Right atrium auricular region (tissue), 2 donors: ENCODE measurements around the gene RAD51B. TPM values are rescaled to one million over a fixed set of nuclear protein-coding genes. Genes with fewer than 3 reads are reported as not detected.

ENCODE experiments used
- DNase-seq: peaks from one replicate; pipeline ENCODE4 v3.0.0-alpha.2; 2019; ENCODE audit warnings: low spot score
- H3K27ac ChIP-seq, 2 donors: fragments of 200-600 bp; sonication (generic); 1 replicate in 1 of 2; 2 replicates in 1 of 2; pipeline ENCODE4 v1.5.1; 2016 to 2019
- H3K27me3 ChIP-seq, 2 donors: fragments of 200-600 bp; sonication (generic); one replicate each; pipeline versions ENCODE4 v1.5.1 to v1.6.0; 2017 to 2019
- H3K36me3 ChIP-seq: fragments of 200-600 bp; sonication (generic); one replicate; pipeline ENCODE4 v1.5.1; 2016
- H3K4me1 ChIP-seq, 2 donors: fragments of 200-600 bp; sonication (generic); one replicate each; pipeline versions ENCODE4 v1.5.1 to v1.6.0; 2017 to 2019
- H3K4me3 ChIP-seq, 2 donors: fragments of 200-600 bp; sonication (generic); 1 replicate in 1 of 2; 2 replicates in 1 of 2; pipeline ENCODE4 v1.5.1; 2017 to 2019; ENCODE audit warnings: mild to moderate bottlenecking in 1 of 2, moderate library complexity in 1 of 2
- H3K9me3 ChIP-seq, 2 donors: fragments of 200-600 bp; sonication (generic); one replicate each; pipeline ENCODE4 v1.5.1; 2019
- total RNA-seq, 2 donors: library from RNA; depleted of rRNA; stranded (reverse); fragments of >200 nt; gene quantifications; one replicate each; pipeline ENCODE4 v1.1.0, GENCODE V29; 2016
- TF ChIP-seq, protein P1 (sequence below), 2 donors: fragments of 200-600 bp; sonication (generic); IDR thresholded peaks; one replicate each; pipeline ENCODE4 v1.5.1; 2019; ENCODE audit warnings: antibody characterized with exemption in 2 of 2

RAD51B gene
- total RNA-seq, 2 donors from 2014 or later = 1.2 to 1.5 TPM

DNA sequence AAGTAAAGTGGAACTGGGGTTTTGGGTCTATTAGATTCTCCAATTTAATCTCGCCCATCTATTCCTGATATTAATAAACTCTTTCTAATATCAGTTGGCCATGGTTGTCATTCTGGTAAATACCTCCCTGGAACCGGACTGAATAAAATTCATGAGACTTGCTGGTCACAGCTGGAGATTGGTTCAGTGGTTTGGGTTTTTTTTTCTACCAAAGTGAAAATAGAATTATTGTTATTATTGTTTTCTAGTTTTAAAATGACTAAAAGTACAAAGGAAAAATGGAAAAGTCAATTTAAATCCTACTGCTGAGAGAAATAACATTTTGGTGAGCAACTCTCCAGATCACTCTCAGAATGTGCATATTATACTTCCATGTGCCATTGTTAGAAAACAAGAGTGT is 535.8 kb downstream of the RAD51B start:
- Histone ChIP-seq H3K9me3 (no peaks in the 10 kb centered on the region), H3K4me3 (no peak overlapping the region), H3K27me3 (no peaks in the 10 kb centered on the region), H3K4me1 (peaks cover 0 to 7% of the 10 kb centered on the region in 2 donors), H3K36me3 (no peaks in the 10 kb centered on the region), H3K27ac (no peak overlapping the region)
- no peak for DNase-seq
- TF ChIP-seq, protein P1, sequence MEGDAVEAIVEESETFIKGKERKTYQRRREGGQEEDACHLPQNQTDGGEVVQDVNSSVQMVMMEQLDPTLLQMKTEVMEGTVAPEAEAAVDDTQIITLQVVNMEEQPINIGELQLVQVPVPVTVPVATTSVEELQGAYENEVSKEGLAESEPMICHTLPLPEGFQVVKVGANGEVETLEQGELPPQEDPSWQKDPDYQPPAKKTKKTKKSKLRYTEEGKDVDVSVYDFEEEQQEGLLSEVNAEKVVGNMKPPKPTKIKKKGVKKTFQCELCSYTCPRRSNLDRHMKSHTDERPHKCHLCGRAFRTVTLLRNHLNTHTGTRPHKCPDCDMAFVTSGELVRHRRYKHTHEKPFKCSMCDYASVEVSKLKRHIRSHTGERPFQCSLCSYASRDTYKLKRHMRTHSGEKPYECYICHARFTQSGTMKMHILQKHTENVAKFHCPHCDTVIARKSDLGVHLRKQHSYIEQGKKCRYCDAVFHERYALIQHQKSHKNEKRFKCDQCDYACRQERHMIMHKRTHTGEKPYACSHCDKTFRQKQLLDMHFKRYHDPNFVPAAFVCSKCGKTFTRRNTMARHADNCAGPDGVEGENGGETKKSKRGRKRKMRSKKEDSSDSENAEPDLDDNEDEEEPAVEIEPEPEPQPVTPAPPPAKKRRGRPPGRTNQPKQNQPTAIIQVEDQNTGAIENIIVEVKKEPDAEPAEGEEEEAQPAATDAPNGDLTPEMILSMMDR (IDR thresholded peaks at IDR 0.05) = no peak

GRCh38 chr14:68357777-68358176 is 538.2 kb downstream of the RAD51B start:
- Histone ChIP-seq H3K27me3 (no peaks in the 10 kb centered on the region), H3K4me1 (peaks cover 0 to 7% of the 10 kb centered on the region in 2 donors), H3K4me3 (no peak overlapping the region), H3K9me3 (no peaks in the 10 kb centered on the region), H3K27ac (no peak overlapping the region), H3K36me3 (no peaks in the 10 kb centered on the region)
- TF ChIP-seq, protein P1 (IDR thresholded peaks at IDR 0.05) = no peak
- DNase-seq = no peak

GRCh38 chr14:68358500-68358899 is 538.9 kb downstream of the RAD51B start:
- Histone ChIP-seq H3K27ac (no peak overlapping the region), H3K4me1 (peaks cover 0 to 7% of the 10 kb centered on the region in 2 donors)

DNA sequence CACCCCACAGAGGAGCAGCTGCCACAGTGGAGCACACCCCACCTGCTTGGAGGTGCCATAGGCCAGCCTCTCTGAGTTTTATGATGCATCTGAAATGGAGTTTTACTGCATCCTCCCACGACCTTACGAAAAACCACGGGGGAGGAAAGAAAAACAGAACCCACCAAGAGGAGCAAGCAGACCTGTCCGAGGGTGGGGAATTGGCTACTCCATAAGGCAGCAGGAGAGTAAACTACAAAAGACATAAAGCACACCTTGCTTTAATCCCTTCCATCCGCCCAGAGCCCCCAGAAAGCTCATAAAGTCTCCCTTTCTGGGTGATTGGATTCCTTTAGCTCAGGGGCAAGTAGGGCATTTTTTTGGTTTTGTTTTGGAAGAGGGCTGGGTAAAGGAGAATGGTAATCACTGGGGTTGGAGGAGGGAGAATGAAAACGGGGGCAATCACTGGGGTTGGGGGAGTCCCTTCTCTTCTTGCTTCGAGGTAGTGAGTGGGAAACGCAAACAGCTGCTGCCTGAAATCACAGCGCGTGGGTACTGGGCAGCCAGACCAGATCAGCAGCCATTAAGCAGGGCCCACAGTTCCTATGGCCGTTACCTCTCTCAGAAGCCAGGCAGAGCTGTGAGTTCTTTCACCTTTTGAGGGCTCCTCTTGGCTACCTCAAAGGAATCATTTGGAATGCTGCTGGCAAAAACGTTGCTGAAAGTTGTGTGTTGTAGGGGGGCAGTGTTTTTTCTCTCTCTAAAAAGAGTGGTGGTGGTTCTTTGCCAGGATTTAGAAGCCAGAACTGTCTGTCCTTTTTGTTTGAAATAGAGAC is 539.6 kb downstream of the RAD51B start:
- H3K9me3 ChIP-seq = no peaks in the 10 kb centered on the region
- peak overlapping the region; percentile 38 to 50 for H3K27ac ChIP-seq
- H3K36me3 ChIP-seq = no peaks in the 10 kb centered on the region
- no peak overlapping the region for H3K4me3 ChIP-seq
- TF ChIP-seq, protein P1 (IDR thresholded peaks at IDR 0.05) = no peak
- H3K27me3 ChIP-seq = no peaks in the 10 kb centered on the region
- DNase-seq = no peak
- peaks cover 0 to 8% of the 10 kb centered on the region in 2 donors for H3K4me1 ChIP-seq

More at GRCh38 chr14:68358500-68358899, 538.9 kb downstream of the RAD51B start:
- TF ChIP-seq, protein P1 (IDR thresholded peaks at IDR 0.05) = no peak
- Histone ChIP-seq H3K27me3 (no peaks in the 10 kb centered on the region), H3K9me3 (no peaks in the 10 kb centered on the region), H3K36me3 (no peaks in the 10 kb centered on the region), H3K4me3 (no peak overlapping the region)
- no peak for DNase-seq

DNA sequence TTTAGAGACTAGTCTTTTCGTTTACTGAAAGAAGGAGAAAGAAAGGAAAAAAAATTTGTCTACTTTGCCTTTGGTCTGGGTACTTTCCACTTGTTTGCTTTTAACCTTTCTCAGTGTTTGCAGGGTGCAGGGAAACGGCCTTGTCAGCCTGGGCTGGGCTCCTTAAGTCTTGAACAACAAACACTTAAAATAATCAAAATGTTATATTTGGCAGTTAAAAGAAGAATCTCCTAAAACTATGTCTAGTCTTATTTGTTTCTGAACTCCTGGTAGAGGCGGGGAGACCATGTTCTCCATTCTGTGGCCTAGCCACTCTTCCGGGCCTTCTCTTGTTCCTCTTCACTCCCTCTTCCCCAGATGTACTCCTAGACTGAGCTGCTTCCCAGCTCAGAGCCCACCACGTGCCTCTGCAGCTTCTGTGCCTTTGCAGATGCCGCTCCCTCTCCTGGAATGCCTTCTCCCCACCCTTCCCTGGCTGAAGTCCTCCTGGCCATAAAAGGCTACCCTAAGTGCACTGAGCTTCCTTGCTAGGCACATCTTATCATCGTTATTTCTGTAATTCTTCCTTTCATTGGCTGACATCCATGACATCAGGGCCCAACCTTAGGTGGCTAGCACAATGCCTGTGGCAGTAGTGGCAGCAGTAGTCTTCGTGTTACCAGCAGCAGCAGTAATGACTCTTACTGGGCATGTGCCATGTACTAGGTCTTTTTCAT is 540.4 kb downstream of the RAD51B start:
- Histone ChIP-seq H3K4me1 (peaks cover 0 to 16% of the 10 kb centered on the region in 2 donors), H3K4me3 (no peak overlapping the region), H3K27me3 (no peaks in the 10 kb centered on the region), H3K9me3 (no peaks in the 10 kb centered on the region), H3K27ac (peak overlapping the region; percentile 38 to 50), H3K36me3 (no peaks in the 10 kb centered on the region)
- peak; percentile 78 for DNase-seq
- TF ChIP-seq, protein P1 (IDR thresholded peaks at IDR 0.05) = no peak
